Neural cell (in vitro differentiated cells): Measurements from ENCODE around the gene PROCA1. TPM values are rescaled to one million over a fixed set of nuclear protein-coding genes. Genes with fewer than 3 reads are reported as not detected.
A peak's percentile ranks its signal among the peaks of the same experiment; 100 is the strongest.

ENCODE experiments used
- H2AFZ ChIP-seq: fragments of 200-600, 300-800 bp; sonication (generic), shearing (Covaris generic); 2 replicates; pipeline ENCODE4 v1.6.0; 2014; ENCODE audit warnings: low read depth, mild to moderate bottlenecking, antibody characterized with exemption, low read length, moderate library complexity
- H3F3A ChIP-seq: fragments of 200-600 bp; shearing (Covaris generic); 2 replicates; pipeline ENCODE4 v1.6.1; 2016; ENCODE audit warnings: mild to moderate bottlenecking, moderate library complexity, mixed read lengths, antibody characterized with exemption, low read length; ENCODE audit not compliant: insufficient read depth, poor library complexity, severe bottlenecking
- H3K27ac ChIP-seq: fragments of 200-600, 300-800 bp; sonication (generic), shearing (Covaris generic); 2 replicates; pipeline ENCODE4 v1.5.1; 2014; ENCODE audit warnings: mild to moderate bottlenecking, low read length, moderate library complexity
- H3K27me3 ChIP-seq: fragments of 300-800, 200-600 bp; sonication (generic), shearing (Covaris generic); 2 replicates; pipeline ENCODE4 v1.6.0; 2014; ENCODE audit warnings: mild to moderate bottlenecking, low read depth, low read length, moderate library complexity; ENCODE audit not compliant: insufficient read depth
- H3K36me3 ChIP-seq: fragments of 300-800, 200-600 bp; sonication (generic), shearing (Covaris generic); 2 replicates; pipeline ENCODE4 v1.5.1; 2014; ENCODE audit warnings: mild to moderate bottlenecking, antibody characterized with exemption, low read length, moderate library complexity; ENCODE audit not compliant: insufficient read depth
- H3K4me2 ChIP-seq: fragments of 300-800, 200-600 bp; sonication (generic), shearing (Covaris generic); 2 replicates; pipeline ENCODE4 v1.6.0; 2014; ENCODE audit warnings: mild to moderate bottlenecking, low read length
- H3K4me3 ChIP-seq: fragments of 300-800, 200-600 bp; sonication (generic), shearing (Covaris generic); 2 replicates; pipeline ENCODE4 v1.5.1; 2014; ENCODE audit warnings: mild to moderate bottlenecking, low read length, moderate library complexity
- H3K79me2 ChIP-seq: fragments of 200-600 bp; shearing (Covaris generic); replicated peaks from 2 replicates; pipeline ENCODE4 v1.6.0; 2014; ENCODE audit warnings: mild to moderate bottlenecking, low read length, moderate library complexity; ENCODE audit not compliant: insufficient read depth
- H3K9ac ChIP-seq: fragments of 300-800, 200-600 bp; sonication (generic), shearing (Covaris generic); 2 replicates; pipeline ENCODE4 v1.6.1; 2016; ENCODE audit warnings: mild to moderate bottlenecking, low read length, mixed read lengths
- H3K9me2 ChIP-seq: fragments of 200-600 bp; shearing (Covaris generic); 2 replicates; pipeline ENCODE4 v1.6.1; 2016; ENCODE audit warnings: mild to moderate bottlenecking, low read length, mixed read lengths; ENCODE audit not compliant: insufficient read depth
- H3K9me3 ChIP-seq: fragments of 200-600, 300-800 bp; sonication (generic), shearing (Covaris generic); 2 replicates; pipeline ENCODE4 v1.6.1; 2016; ENCODE audit warnings: mild to moderate bottlenecking, mixed run types, low read length, moderate library complexity, mixed read lengths
- H4K20me1 ChIP-seq: fragments of 200-600 bp; shearing (Covaris generic); 2 replicates; pipeline ENCODE4 v1.6.1; 2016; ENCODE audit warnings: mild to moderate bottlenecking, mixed run types; ENCODE audit not compliant: insufficient read depth
- EP300 ChIP-seq: fragments of 450-650 bp; conservative IDR thresholded peaks from 2 replicates; pipeline ENCODE4 v1.6.1; 2014; ENCODE audit warnings: antibody characterized with exemption, mild to moderate bottlenecking, moderate library complexity; ENCODE audit not compliant: poor library complexity, severe bottlenecking
- EZH2 ChIP-seq: fragments of 200-600, 300-800 bp; shearing (Covaris generic), sonication (generic); IDR thresholded peaks from 2 replicates; pipeline ENCODE4 v1.6.1; 2014; ENCODE audit warnings: antibody characterized with exemption, low read length, borderline replicate concordance, mild to moderate bottlenecking; ENCODE audit not compliant: insufficient read depth, poor library complexity, severe bottlenecking
- MXI1 ChIP-seq: fragments of 450-650 bp; conservative IDR thresholded peaks from 2 replicates; pipeline ENCODE4 v1.6.1; 2014; ENCODE audit warnings: antibody characterized with exemption, mild to moderate bottlenecking; ENCODE audit not compliant: poor library complexity, severe bottlenecking
- POLR2AphosphoS5 ChIP-seq: IDR thresholded peaks from 2 replicates; pipeline ENCODE4 v1.6.1; 2012
- RAD21 ChIP-seq: fragments of 450-650 bp; conservative IDR thresholded peaks from 2 replicates; pipeline ENCODE4 v1.6.1; 2014; ENCODE audit warnings: antibody characterized with exemption, mild to moderate bottlenecking, moderate library complexity
- REST ChIP-seq: IDR thresholded peaks from 2 replicates; pipeline ENCODE4 v1.6.1; 2012; ENCODE audit warnings: borderline replicate concordance
- SMC3 ChIP-seq: fragments of 450-650 bp; conservative IDR thresholded peaks from 2 replicates; pipeline ENCODE4 v1.6.1; 2014; ENCODE audit warnings: antibody characterized with exemption, mild to moderate bottlenecking, moderate library complexity; ENCODE audit not compliant: poor library complexity
- TAF1 ChIP-seq: IDR thresholded peaks from 2 replicates; pipeline ENCODE4 v1.6.1; 2012; ENCODE audit warnings: low read depth
- polyA plus RNA-seq: library from polyadenylated mRNA; depleted of rRNA; stranded (reverse); fragments of >200 nt; gene quantifications from 2 replicates; pipeline ENCODE4 v1.2.3, GENCODE V29; 2014
- TF ChIP-seq, protein P1 (sequence below): fragments of 450-650 bp; IDR thresholded peaks from 2 replicates; pipeline ENCODE4 v1.5.1; 2014; ENCODE audit warnings: antibody characterized with exemption, mild to moderate bottlenecking, moderate library complexity; ENCODE audit not compliant: poor library complexity, severe bottlenecking

Gene PROCA1
- polyA plus RNA-seq, 1 donor from 2014 or later = 20.7 TPM

DNA sequence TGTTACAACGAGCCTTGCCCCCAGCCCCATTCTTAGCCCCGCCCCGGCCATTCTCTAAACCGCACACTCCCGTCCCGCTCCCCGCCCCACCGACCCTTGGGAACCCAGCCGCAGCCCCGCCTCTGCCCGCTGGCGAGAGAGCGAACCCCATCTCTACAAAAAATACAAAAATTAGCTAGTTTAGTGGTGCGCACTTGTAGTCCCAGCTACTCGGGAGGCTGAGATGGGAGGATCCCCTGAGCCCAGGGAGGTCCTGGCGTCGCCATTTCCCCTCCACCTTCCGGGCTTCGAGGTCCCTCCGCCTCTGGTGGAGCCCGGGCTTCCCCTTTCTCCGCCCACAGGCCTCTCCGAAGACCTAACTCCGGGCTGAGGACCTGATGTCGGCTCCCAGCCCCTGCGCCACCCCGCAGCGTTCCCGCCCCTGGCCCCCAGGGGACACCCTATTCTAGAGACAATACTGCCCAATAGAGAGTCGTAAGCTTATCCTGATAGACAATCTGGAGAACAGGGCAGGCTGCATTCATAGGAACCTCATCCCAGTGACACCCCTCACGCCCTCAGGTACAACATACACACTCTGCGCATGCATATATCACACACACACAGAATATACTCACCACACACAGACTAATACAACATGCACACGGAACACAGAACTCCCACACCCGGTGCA lies 480 bp upstream of the PROCA1 start:
- TF ChIP-seq RAD21 = no peak
- TF ChIP-seq TAF1 = no peak
- TF ChIP-seq, protein P1, sequence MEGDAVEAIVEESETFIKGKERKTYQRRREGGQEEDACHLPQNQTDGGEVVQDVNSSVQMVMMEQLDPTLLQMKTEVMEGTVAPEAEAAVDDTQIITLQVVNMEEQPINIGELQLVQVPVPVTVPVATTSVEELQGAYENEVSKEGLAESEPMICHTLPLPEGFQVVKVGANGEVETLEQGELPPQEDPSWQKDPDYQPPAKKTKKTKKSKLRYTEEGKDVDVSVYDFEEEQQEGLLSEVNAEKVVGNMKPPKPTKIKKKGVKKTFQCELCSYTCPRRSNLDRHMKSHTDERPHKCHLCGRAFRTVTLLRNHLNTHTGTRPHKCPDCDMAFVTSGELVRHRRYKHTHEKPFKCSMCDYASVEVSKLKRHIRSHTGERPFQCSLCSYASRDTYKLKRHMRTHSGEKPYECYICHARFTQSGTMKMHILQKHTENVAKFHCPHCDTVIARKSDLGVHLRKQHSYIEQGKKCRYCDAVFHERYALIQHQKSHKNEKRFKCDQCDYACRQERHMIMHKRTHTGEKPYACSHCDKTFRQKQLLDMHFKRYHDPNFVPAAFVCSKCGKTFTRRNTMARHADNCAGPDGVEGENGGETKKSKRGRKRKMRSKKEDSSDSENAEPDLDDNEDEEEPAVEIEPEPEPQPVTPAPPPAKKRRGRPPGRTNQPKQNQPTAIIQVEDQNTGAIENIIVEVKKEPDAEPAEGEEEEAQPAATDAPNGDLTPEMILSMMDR = no peak
- H3K9me2 ChIP-seq = no peaks in the 10 kb centered on the region
- peak overlapping the region; percentile 84 for H3K9ac ChIP-seq
- H3K4me2 ChIP-seq = no peak overlapping the region
- peak overlapping the region; percentile 76 for H3K27ac ChIP-seq
- H3F3A ChIP-seq = peaks cover 3% of the 10 kb centered on the region
- H4K20me1 ChIP-seq = no peaks in the 10 kb centered on the region
- H3K27me3 ChIP-seq = peaks cover 13% of the 10 kb centered on the region
- peak overlapping the region; percentile 41 for H2AFZ ChIP-seq
- peak overlapping the region; percentile 88 for H3K4me3 ChIP-seq
- no peaks in the 10 kb centered on the region for H3K9me3 ChIP-seq
- H3K79me2 ChIP-seq = no peaks in the 10 kb centered on the region
- H3K36me3 ChIP-seq = no peaks in the 10 kb centered on the region

DNA sequence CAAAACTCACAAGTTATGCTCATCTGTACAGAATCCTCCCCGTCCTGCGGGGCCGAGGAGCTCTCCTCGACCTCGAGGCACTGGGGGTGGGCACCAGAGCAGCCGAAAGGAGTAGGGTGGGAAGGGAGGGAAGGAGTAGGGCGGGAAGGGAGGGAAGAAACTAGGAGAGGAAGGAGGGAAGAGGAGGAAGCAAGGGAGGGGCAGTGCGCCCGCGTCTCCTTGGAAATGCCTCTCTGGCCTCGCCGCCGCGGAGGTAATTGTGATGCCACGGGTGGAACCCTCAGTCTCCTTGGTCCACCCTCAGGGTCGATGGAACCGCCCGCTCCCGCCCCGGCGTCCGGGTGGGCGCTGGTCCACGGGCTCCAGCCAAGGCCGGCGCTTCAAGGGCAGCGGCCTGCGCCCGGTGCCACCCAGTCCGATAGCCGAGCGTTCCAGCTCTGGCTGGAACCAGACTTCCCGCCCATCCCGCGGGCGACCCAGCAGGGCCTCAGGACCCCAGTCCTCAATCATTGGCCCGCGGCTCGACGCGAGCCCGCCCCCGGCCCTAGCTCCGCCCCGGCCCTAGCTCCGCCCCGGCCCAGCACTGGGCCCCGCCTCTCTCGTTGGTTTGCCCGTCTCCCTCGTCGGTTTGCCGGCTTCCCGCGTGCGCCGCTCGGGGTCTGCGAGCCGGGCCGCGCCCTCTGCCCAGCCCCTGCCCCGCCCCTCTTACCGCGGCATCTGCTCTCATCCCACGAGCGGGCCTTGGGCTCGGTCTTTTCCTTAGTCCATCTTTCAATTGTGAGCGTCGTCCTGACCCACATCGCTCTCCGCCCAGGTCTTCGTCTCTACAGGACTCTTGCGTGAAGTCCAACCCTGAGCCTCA lies 596 bp downstream of the PROCA1 start:
- H3K9ac ChIP-seq = peak overlapping the region; percentile 84
- H3K27me3 ChIP-seq = peaks cover 3% of the 10 kb centered on the region
- peak overlapping the region; percentile 76 for H3K27ac ChIP-seq
- TF ChIP-seq EP300 = no peak
- TF ChIP-seq RAD21 = no peak
- TF ChIP-seq TAF1 = peak; percentile 50
- TF ChIP-seq SMC3 = no peak
- TF ChIP-seq POLR2AphosphoS5 = peak; percentile 85
- TF ChIP-seq, protein P1 = no peak
- peak; percentile 67 for TF ChIP-seq MXI1
- TF ChIP-seq REST = peak; percentile 63
- TF ChIP-seq EZH2 = no peak
- no peaks in the 10 kb centered on the region for H3K79me2 ChIP-seq
- no peaks in the 10 kb centered on the region for H4K20me1 ChIP-seq
- no peaks in the 10 kb centered on the region for H3K9me2 ChIP-seq
- peaks cover 3% of the 10 kb centered on the region for H3F3A ChIP-seq
- H3K4me3 ChIP-seq = peak overlapping the region; percentile 88
- peak overlapping the region; percentile 59 for H3K4me2 ChIP-seq
- H3K36me3 ChIP-seq = no peaks in the 10 kb centered on the region
- peak overlapping the region; percentile 69 for H2AFZ ChIP-seq
- no peaks in the 10 kb centered on the region for H3K9me3 ChIP-seq
